ENCODE data around the gene SAA1.

Gene SAA1

GRCh38 chr11:18285841-18286240 lies 19.8 kb downstream of the SAA1 start:
- Histone ChIP-seq H3K79me2 (ENCODE audit: insufficient read depth, low read depth) (no peaks in the 10 kb centered on the region), H3K4me2 (no peak overlapping the region), H2AFZ (ENCODE audit: low read depth) (no peak overlapping the region), H3K9ac (no peak overlapping the region), H3K4me1 (ENCODE audit: low read depth, poor library complexity, severe bottlenecking) (peaks cover 4% of the 10 kb centered on the region), H4K20me1 (ENCODE audit: insufficient read depth) (no peaks in the 10 kb centered on the region), H3K27me3 (ENCODE audit: insufficient read depth, low read depth) (no peaks in the 10 kb centered on the region), H3K36me3 (ENCODE audit: insufficient read depth) (no peaks in the 10 kb centered on the region), H3K27ac (no peak overlapping the region), H3K4me3 (IDR thresholded peaks at IDR 0.05; ENCODE audit: insufficient read depth, low read depth, low read length) (no peak overlapping the region)
- TF ChIP-seq CTCF (conservative IDR thresholded peaks at IDR 0.05; ENCODE audit: low read depth, low read length), result no peak

GRCh38 chr11:18288911-18289310 lies 22.8 kb downstream of the SAA1 start:
- no peak overlapping the region for H3K4me3 ChIP-seq (IDR thresholded peaks at IDR 0.05; ENCODE audit: insufficient read depth, low read depth, low read length)
- H3K27ac ChIP-seq, result no peak overlapping the region
- TF ChIP-seq CTCF (conservative IDR thresholded peaks at IDR 0.05; ENCODE audit: low read depth, low read length), result no peak
- no peak overlapping the region for H3K4me2 ChIP-seq
- H2AFZ ChIP-seq (ENCODE audit: low read depth), result no peak overlapping the region
- H4K20me1 ChIP-seq (ENCODE audit: insufficient read depth), result no peaks in the 10 kb centered on the region
- H3K27me3 ChIP-seq (ENCODE audit: insufficient read depth, low read depth), result no peaks in the 10 kb centered on the region
- H3K9ac ChIP-seq, result no peak overlapping the region
- H3K4me1 ChIP-seq (ENCODE audit: low read depth, poor library complexity, severe bottlenecking), result no peaks in the 10 kb centered on the region
- peaks cover 3% of the 10 kb centered on the region; the same call in 1 of the 2 replicates for H3K36me3 ChIP-seq (ENCODE audit: insufficient read depth)
- H3K79me2 ChIP-seq (ENCODE audit: insufficient read depth, low read depth), result no peaks in the 10 kb centered on the region

- TF ChIP-seq CTCF (conservative IDR thresholded peaks at IDR 0.05; ENCODE audit: low read depth, low read length), result no peak
- H3K36me3 ChIP-seq (ENCODE audit: insufficient read depth), result peaks cover 7% of the 10 kb centered on the region; the same call in 1 of the 2 replicates
These were observed 28.8 kb downstream of the SAA1 start for GRCh38 chr11:18294862-18295261.

GRCh38 chr11:18295316-18295715 lies 29.3 kb downstream of the SAA1 start:
- Histone ChIP-seq H3K27me3 (ENCODE audit: insufficient read depth, low read depth) (no peaks in the 10 kb centered on the region), H3K4me3 (IDR thresholded peaks at IDR 0.05; ENCODE audit: insufficient read depth, low read depth, low read length) (no peak overlapping the region), H4K20me1 (ENCODE audit: insufficient read depth) (no peaks in the 10 kb centered on the region), H3K4me2 (no peak overlapping the region), H3K4me1 (ENCODE audit: low read depth, poor library complexity, severe bottlenecking) (no peaks in the 10 kb centered on the region), H3K9ac (no peak overlapping the region), H3K36me3 (ENCODE audit: insufficient read depth) (peaks cover 7% of the 10 kb centered on the region; the same call in 1 of the 2 replicates), H3K27ac (no peak overlapping the region), H3K79me2 (ENCODE audit: insufficient read depth, low read depth) (no peaks in the 10 kb centered on the region), H2AFZ (ENCODE audit: low read depth) (no peak overlapping the region)
- no peak for TF ChIP-seq CTCF (conservative IDR thresholded peaks at IDR 0.05; ENCODE audit: low read depth, low read length)

More at GRCh38 chr11:18294862-18295261, 28.8 kb downstream of the SAA1 start:
- H3K27ac ChIP-seq, result no peak overlapping the region
- H3K4me3 ChIP-seq (IDR thresholded peaks at IDR 0.05; ENCODE audit: insufficient read depth, low read depth, low read length), result no peak overlapping the region
- no peaks in the 10 kb centered on the region for H3K79me2 ChIP-seq (ENCODE audit: insufficient read depth, low read depth)
- no peaks in the 10 kb centered on the region for H4K20me1 ChIP-seq (ENCODE audit: insufficient read depth)
- H2AFZ ChIP-seq (ENCODE audit: low read depth), result no peak overlapping the region
- no peaks in the 10 kb centered on the region for H3K27me3 ChIP-seq (ENCODE audit: insufficient read depth, low read depth)
- H3K4me1 ChIP-seq (ENCODE audit: low read depth, poor library complexity, severe bottlenecking), result no peaks in the 10 kb centered on the region
- no peak overlapping the region for H3K4me2 ChIP-seq
- H3K9ac ChIP-seq, result no peak overlapping the region

Measured in KMS-11 (cell line).